ENCODE measurements around the gene CDKAL1.
"Not testable (repeated sequence)": the region's sequence is repeated elsewhere in the genome, so short reads cannot be mapped to it uniquely, and the experiment has no call there.

CDKAL1 gene

GRCh38 chr6:20751293-20751935 lies 217.2 kb downstream of the CDKAL1 start:
- no peak for DNase-seq

GRCh38 chr6:20755631-20756030 lies 221.4 kb downstream of the CDKAL1 start:
- DNase-seq, result no peak

GRCh38 chr6:20756584-20757147 lies 222.4 kb downstream of the CDKAL1 start:
- not testable (repeated sequence) for DNase-seq

DNA sequence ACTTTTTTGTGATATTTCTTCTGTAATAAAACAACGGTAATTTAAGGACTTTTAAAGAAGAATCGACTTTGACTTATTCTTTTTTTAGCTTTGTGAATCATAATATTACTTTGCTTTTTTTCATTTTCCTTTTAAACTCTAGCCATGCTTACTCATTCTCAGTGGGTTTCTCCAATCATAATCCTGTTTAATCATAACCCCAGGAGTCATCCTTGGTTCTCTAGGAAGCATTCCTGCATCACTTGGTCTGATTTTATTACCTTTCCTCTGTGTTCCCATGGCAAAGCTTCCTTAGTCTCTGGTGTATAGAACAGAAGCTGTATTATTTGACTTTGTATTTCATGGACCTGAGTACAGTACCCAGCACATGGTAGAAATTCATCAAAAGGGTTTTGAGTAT lies 223.5 kb downstream of the CDKAL1 start:
- no peak for DNase-seq

GRCh38 chr6:20763296-20763695 lies 229.0 kb downstream of the CDKAL1 start:
- no peak for DNase-seq

- no peak for DNase-seq
Observed at GRCh38 chr6:20769631-20770030, 235.4 kb downstream of the CDKAL1 start.

GRCh38 chr6:20770773-20771172 lies 236.5 kb downstream of the CDKAL1 start:
- DNase-seq, result no peak

- DNase-seq, result no peak
Observed at GRCh38 chr6:20771409-20771808, 237.2 kb downstream of the CDKAL1 start.

GRCh38 chr6:20773822-20774221 lies 239.6 kb downstream of the CDKAL1 start:
- no peak for DNase-seq

DNA sequence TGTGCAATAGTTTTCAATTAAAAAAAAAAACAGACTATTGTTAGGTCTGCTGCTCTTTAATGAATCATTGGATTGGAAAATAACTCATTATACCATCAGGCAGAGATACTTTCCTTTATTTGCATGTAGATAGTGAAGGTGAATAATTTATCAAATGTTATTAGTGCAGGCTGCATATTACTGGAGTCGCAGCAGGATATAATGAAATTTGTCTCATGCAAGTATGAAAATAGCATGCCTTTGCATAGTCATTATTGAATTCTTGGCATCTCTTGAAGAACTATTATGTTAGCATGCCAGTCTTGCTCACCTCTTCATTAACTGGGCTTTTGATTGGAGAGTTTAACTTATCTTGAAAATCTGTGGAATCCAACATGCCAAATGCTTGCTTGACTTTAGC lies 241.7 kb downstream of the CDKAL1 start:
- DNase-seq, result no peak

GRCh38 chr6:20777801-20778200 lies 243.5 kb downstream of the CDKAL1 start:
- no peak for DNase-seq

- no peak for DNase-seq
Observed at GRCh38 chr6:20778459-20778858, 244.2 kb downstream of the CDKAL1 start.

DNA sequence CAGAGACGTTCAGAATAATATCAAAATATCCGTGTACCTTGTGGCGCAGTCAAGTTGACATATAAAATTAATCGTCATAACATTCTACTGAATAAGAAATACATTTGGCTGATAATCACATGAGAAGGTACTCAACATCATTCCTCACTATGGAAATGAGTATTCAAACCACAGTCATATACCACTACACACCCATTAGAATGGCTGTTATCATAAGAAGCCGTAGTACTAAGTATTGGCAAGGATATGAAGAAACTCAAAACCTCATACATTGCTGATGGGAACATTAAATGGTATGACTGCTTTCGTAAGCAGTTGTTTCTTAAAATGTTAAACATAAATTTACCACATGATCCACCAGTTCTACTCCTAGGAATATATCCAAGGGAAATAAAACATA lies 244.7 kb downstream of the CDKAL1 start:
- no peak for DNase-seq

GRCh38 chr6:20789162-20789561 lies 254.9 kb downstream of the CDKAL1 start:
- DNase-seq, result no peak

DNA sequence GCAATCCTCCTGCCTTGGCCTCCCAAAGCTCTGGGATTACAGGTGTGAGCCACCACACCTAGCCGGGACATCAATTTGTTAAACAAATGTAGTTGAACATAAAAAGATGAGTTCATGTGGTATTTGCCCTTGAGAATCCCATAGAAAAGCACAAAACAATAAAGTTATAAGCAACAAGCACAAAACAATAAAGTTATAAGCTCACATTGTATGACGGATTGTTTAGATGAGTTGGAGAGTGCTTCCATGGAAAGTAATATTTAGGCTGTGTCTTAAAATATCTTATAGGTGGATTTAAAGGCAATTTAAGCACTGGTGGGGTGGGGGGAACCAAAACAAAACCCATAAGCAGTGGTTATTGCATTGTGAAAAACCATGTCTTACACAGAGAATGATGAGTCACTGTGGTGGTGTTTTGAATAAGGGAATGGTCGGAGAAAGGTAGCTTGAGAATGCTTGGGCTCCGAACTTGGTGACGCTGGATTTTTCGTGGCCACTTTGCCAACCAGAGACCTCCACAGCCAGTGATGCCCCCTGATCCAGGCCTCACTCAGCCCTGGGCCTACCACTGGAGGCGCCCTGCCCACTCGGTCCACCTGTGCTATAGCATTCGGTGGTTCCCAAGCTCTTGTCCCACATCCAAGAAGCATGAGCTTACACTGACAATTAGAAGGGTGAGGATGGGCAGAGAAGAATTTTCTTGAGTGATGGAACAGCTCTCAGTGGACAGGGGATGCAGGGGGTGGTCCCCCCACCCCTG lies 256.0 kb downstream of the CDKAL1 start:
- no peak for DNase-seq

DNA sequence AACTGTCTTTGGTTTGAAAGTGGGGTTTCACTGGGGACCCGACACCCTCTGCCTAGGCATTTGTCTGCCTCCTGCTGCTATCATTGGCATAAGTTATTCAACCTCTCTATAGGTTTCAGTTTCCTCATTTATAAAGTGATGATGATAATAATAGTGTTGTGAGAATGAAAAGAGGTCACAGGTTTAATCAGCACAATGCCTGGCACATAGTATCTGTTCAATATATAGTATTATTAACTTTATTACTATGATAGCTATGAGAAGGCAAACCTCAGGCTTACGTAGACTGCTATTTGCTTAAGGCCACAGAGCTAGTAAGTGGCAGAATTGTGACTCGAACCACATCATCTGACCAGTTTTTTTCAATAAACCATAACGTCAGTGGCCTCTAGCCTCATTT lies 256.8 kb downstream of the CDKAL1 start:
- DNase-seq, result no peak

GRCh38 chr6:20791944-20792343 lies 257.7 kb downstream of the CDKAL1 start:
- no peak for DNase-seq

- no peak for DNase-seq
Observed at GRCh38 chr6:20793174-20793573, 258.9 kb downstream of the CDKAL1 start.

- no peak for DNase-seq
Observed at GRCh38 chr6:20797597-20797996, 263.3 kb downstream of the CDKAL1 start.

GRCh38 chr6:20800229-20800628 lies 266.0 kb downstream of the CDKAL1 start:
- DNase-seq, result no peak

DNA sequence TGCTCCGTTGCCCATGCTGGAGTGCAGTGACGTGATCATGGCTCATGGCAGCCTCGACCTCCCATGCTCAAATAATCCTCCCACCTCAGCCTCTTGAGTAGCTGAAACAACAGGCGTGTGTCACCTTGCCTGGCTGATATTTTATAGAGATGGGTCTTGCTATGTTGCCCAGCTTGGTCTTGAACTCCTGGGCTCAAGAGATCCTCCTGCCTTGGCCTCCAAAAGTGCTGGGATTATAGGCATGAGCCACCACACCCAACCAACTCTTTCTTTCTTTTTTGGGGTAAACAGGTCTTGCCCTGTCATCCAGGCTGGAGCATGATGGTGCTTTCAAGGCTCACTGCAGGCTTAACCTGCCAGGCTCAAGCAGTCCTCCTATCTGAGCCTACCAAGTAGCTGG lies 266.4 kb downstream of the CDKAL1 start:
- no peak for DNase-seq

DNA sequence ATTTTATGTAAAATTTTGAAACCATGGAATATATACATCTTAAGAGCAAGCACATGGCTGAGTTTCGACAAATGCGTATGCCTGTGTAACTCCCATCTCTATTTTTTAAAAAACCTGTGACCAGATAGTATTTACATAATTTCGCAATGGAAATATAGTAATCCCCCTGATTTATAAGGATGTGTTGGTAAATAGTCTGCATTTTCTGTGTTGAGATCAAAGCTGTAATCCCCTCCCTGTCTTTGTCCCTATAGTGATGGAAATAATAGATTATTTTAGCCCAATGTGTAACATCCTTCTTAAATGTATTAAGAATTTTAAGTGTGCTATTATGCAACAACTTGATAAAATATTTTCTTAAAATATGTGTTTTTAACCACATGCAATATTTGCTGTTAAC lies 267.3 kb downstream of the CDKAL1 start:
- no peak for DNase-seq

DNA sequence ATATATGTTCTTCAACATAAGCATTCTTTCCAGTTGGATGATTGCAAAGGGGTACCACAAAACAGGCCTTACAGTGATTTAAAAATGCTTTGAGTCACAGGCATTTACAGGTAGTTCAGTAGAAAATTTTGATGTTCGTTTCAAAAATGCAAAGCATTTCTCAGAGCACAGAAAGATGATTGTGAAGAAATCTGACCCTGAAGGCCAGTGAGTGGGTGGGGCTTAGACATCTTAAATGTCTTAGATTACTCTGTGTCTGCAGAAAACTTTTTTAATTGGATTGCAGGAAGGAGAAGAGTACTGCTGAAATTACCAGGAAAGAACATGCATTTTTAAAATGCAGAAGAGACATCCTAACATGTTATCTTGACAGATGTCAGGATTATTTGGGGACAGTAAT lies 268.3 kb downstream of the CDKAL1 start:
- no peak for DNase-seq

DNA sequence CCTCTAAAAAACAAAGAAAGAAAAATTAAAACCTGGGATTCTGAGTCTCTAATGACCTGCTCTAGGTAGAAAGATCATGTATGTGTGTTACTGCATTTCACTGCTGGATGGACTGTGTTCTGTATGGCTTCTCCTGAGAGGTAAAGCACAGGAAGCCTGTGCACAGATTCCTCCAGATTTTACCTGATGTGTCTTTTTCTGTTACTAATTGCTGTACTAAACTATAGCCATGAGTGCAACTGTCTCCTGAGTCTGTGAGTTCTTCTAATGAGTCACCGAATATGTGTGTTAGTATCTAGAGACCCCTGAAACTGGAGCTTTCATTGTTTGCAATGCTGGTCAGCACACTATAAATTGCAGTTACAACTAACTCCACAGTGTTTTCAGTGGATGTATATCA lies 270.8 kb downstream of the CDKAL1 start:
- DNase-seq, result no peak

Measured in activated CD4-positive, alpha-beta T cell treated with anti-CD3 and anti-CD28 coated beads, Interleukin-2, amount 50 U/mL, for 1 hour (primary cell).